Activated CD4-positive, alpha-beta T cell treated with anti-CD3 and anti-CD28 coated beads for 48 hours (primary cell): ENCODE measurements around the gene SERPINB6.

Source experiments
- DNase-seq: peaks from one replicate; pipeline ENCODE4 v3.0.0-alpha.2; 2020

The SERPINB6 gene

DNA sequence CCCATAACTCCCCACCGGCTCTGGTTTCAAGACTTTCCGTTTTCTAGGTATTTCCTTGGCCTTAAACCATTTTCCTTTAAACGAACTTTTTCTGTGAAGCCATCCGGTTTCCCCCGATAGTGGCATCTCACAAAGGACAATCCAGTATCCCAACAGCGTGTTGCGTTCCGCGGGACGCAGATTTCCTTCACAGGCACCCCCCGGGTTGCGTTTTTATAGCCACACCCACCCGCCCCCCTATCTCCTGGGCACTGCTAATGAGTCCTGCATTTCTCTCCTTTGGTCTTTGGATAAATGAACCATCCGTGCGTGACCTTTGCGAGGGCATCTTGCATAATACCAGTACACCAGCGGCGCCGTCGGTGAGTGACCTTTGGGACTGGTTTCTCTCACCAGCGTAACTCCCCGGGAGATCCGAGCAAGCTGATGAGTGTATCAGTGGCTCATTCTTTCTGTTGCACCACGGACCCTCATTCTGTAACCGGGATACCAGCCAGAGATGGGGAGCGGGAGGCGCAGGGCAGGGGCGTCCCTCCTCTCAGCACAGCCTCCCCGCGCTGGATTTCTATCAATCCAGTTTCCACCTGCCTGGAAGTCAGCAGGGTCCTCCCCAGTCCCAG lies 27.7 kb upstream of the SERPINB6 start:
- peak; percentile 77 for DNase-seq

DNA sequence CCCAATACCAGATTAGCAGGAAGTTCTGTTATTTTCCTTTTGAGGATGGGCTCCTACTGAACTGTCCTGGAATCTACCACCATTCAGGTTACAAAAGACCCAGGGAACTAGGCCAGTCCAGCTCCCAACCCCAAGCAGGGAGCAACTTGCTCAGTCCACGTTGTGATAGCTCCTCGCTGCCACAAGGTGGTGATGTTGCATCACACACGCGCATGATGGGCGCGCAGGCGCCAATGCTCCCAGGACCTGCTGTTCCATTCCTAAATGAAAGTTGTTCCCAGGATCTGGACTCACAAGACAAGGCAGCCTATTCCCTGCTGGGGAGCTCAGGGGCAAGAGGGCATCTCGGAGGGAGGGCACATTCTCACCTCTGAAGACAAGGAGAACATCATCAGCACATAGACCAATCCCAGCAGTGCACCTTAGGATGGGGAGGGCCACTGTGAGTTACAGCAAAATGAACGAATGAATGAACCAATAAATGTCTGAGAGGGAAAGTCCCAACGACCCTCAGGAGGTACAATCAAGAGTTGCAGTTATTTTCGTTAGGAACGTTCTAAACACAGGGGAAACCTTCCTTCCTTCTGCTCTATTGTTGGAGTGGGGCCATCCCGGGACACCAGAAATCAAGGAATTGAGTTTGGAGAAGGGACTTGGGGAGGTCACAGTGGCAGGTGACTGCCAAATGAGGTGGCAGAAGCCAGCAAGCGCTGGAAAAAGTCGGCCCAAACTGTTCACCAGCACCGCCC lies 27.1 kb upstream of the SERPINB6 start:
- DNase-seq: peak; percentile 57

DNA sequence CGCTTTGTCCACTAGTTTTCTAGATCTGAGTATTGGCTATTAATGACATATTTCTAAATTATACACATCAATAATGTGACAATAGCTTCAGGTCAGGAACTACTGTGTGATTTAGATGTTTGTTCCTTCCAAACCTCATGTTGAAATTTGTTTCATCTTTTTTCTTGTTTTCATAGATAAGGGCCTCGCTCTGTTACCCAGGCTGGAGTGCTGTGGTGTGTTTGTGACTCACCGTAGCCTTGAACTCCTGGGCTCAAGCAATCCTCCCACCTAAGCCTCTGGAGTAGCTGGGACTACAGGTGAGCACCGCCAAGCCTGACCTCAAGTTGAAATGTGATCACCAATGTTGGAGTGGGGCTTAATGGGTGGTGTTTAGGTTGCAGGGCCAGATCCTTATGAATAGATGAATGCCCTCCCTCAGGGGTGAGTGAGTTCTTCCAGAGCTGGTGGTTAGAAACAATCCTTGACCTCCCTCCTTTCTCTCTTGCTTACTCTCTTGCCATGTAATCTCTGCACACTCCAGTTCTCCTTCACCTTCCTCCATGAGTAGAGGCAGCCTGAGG lies 22.5 kb upstream of the SERPINB6 start:
- no peak for DNase-seq

DNA sequence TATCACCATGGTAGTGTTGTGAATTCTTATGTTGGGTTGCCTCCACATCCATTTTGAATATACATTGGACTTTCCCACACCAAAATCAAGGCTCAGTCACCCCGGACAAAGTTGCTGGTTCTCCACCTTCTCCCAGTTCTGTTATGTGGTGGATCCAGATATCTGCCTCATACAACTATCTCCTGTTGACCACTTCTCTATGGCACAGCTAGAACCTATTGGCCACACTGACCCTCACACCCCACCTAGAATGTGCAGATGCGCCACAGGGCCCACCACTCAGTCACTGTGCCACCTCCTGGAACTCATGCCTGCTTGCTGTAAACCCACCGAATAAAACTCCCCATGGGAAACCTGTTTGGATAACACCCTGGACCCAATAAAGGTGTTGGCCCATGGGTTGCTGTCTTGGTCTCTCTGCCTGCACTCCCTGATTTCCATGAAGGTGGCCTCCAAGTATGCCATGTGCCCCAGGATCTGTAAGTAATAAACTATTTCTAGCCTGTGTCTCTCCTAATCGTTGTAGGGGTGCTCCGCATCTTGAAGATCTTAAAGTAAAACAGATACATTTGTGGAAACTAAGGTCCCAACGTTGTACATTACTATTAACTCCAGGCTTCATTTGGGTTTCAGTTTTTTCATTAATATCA lies 21.1 kb upstream of the SERPINB6 start:
- no peak for DNase-seq

DNA sequence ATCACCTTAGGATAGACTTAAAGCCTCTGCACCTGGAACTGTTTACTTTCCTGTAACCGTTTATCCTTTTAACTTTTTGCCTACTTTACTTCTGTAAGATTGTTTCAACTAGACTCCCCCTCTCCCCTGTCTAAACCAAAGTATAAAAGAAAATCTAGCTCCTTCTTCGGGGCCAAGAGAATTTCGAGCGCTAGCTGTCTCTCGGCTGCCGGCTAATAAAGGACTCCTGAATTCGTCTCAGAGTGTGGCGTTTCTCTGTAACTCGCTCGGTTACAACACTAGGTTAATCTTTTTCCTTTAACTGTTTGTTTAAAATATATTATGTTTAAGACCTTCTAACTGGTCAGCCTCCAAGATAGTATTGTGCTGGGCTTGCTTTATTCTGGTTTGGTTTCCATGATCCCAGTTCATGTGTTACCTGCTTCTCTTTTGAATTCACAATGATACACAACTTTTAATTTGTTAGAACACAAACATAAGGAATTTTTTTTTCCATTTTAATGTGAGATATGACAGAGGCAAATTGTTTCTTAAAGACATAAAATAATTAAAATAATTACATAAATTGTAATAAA lies 19.7 kb upstream of the SERPINB6 start:
- DNase-seq: no peak

DNA sequence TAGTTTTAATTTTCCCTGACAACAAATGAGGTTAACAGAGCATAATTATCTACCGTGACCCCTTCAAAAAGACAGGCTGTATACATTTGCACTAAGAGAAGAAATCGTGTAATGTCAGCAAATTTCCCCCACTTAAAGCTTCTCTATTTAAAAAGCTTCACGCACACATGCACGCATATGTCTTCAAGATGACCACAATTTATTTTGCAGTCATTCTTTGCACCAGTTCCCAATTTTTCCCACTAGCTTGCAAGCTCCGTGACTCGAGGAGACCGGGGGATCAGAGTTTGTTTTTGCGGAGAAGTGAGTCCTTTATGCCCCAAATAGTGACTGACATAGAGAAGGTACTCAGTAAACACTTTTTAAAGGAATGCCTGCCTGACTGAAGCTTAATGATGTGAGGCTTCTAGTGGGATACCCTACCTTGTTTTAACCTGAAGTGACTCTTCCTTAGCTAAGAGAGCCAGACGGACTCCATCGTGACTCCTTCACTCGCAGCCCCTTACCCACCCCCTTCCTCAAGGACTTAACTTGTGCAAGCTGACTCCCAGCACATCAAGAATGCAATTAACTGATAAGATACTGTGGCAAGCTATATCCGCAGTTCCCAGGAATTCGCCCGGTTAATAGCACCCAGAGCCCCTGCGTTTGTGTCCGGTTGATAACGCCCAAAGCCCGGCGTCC lies 19.0 kb upstream of the SERPINB6 start:
- DNase-seq: peak; percentile 18

DNA sequence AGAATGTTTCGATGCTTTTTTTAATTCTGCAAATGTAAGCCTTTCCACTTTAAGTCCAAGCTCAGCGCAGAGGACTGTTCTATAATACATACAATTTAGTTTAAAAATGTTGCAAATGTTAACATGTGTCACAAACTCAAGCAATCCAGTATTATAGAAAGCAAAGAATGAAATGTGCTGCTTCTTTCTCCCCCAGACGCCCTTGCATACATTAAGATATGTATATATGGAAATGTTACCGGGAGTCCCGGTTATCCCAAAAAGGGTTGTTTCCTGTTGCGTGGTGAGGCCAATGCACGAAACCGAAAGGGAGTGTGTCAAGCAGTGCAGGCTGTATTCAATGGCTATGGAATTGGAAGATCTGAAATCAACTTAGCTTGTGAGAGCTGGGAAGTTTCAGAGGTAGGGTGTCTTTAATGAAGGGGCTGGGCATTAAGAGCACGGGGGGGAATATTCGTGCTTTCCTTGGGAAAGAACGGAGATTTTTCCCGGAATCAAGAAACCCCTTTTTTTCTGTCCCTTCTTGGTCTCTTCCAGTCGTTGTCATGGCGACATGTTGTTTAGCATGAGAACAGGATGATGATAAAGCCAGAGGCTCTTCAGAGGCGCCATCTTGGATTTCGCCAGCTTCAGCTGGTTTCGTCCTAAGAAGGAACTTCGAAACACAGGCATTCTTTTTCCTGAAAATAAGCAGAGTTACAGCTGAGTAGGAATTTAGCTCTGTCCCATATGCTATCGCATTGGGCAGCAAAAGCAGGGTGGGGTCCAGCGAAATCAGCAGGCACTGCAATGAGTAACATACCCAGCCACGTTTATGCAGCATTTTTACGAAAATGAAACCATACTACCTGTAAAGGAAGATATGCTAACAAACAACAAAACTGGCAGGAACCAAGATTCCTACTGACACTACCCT lies 18.2 kb upstream of the SERPINB6 start:
- DNase-seq: peak; percentile 81

DNA sequence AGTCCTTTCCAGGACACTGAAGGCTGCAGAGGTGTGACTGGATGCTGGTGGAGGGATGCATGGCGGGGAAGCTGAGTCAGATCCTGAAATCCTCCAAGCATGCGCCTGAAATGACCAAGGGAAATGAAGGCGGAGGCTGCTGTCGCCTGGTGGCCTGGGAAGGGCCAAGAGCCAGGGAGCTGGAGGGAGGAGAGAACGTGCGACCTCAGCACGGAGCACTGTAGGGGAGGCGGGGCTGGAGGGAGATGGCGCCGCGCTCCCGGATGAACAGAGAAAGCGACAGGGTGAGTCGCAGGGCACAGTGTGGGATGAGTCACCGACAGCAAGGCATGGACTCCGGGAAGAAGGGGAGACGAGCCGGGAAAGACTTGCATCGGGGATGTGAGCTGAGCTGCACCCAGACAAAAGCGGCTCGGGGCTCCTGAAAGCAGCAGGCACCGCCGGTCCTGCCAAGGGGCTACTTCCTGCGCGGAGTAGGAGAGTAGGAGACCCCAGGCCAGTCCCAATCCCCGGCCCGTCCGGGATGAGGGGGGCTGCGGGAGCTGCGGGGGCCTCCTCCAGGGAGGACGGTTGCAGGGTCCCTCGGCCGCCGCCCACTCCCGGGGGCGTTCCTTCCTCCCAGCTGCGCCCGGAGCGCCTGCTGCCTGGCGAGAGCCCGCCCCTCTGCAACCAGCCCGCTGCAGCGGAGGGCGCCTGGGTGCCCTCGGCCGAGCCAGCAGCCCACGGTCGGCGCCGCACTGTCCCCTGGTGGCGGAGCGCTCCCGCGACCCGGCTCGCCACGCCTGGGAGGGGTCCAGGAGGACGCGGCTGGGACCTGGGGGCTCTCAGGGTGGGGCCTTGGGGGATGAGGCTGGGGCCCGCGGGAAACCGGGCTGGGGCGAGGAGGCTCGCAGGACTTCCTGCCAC lies 17.3 kb upstream of the SERPINB6 start:
- DNase-seq: peak; percentile 85

DNA sequence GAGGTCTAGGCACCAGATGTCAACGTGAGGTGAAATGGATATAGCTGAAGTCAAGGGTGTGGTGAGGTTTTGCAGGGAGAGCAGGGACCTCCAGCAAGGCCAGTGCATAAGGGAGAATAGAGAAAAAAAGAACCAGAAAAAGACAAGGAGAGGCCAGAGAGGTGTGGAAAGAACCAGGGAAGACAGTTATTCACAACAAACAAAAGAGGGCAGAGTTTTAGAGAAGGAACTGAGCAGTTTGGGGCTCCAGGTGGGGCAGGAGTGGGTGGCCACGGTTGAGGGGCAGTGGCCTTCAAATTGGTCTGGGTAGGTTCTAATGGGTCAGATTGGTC lies 16.7 kb upstream of the SERPINB6 start:
- no peak for DNase-seq

DNA sequence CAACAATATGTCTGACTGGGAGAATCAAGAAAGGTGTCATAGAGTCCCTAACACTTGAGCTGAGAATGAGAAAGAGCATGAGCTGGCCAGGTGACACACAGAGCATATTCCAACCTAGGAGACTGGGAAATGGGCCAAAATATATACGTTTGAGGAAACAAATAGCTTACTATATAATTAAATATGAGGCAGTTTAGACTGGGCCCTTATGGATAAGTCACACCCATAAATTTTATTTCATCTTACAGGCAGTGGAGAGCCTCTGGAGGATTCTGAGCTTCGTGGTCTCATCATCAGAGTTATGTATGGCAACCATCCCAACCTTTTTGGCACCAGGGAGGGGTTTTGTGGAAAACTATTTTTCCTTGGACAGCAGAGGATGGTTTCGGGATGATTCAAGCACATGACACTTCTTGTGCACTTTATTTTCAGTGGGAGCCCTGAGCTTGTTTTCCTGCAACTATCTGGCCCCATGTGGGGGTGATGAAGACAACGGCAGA lies 15.4 kb upstream of the SERPINB6 start:
- no peak for DNase-seq

DNA sequence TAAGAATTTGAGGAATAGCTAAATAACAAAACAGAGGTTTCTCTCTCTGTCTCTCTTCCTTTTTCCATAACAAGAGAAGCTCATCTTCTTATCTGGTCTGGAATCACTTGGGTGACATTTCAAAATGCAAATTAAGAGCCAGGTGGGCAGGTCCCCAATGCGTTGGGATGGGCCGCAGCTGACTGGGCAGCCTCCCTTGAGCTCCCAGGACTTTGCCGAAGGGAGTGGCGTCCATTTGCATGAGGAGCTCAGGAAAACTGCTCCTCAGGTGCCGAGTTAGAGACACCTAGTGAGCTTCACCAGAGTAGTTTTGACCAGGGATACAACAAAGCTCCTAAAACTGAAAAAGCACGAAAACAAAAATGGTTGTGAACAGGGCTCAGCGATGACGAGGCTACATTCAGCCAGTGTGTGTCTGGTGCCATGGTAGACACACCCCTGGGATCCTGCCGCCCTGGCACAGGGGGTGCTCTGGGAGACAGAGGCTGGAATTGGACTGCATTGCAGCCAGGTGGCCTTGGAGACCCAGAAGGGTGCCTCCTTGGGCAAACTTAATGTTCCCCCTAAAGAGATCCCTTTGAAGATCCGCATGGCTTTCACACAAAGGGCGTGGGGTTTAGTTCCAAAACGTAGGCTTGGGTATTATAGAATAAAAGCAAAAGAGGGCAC lies 13.5 kb upstream of the SERPINB6 start:
- DNase-seq: no peak

DNA sequence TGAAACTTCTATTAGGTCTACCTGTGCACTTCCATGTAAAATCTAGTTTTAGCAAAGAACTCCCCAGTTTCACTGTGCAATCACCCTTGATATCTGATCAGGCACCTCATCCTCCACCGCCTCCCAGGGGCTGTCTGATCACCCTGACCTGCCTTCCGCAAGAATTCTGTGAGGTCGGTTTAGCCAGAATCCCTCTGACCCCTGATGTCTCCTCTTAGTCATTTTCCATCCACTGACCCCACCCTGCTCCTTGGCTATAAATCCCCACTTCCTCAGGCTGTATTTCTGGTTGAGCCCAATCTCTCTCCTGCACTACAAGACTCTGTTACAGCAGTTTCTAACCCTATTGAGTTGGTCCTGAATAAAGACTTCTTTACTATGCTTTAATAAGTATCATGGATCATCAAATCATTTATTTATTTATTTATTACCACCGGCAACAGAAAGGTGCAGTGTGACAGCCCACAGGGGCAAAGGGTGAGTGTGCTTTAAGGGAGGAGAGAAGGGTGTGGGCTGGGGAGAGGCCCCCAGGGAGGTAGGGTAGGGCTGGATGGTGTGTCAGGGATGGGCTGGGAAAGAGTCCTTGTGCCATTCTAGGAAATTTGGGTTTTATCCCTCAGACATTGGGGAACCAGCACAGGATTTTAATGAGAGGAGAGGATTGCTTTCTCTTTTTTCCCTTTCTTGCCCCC lies 11.2 kb upstream of the SERPINB6 start:
- no peak for DNase-seq

DNA sequence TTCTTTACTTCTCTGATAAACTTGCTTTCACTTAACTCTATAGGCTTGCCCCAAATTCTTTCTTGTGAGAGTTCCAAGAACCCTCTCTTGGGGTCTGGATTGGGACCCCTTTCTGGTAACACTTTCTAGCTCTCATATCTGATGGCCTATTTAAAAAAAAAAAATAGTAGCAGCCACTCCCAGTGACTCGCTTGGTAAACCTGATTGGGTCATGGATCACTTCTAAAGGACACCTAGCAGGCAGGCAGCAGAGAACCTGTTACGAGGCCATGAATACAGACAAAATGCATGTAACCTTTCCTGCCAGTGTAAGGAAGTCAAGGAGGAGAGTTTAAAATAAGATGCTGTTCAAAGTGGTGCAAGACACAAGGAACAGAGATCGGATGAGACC lies 9.1 kb upstream of the SERPINB6 start:
- no peak for DNase-seq

DNA sequence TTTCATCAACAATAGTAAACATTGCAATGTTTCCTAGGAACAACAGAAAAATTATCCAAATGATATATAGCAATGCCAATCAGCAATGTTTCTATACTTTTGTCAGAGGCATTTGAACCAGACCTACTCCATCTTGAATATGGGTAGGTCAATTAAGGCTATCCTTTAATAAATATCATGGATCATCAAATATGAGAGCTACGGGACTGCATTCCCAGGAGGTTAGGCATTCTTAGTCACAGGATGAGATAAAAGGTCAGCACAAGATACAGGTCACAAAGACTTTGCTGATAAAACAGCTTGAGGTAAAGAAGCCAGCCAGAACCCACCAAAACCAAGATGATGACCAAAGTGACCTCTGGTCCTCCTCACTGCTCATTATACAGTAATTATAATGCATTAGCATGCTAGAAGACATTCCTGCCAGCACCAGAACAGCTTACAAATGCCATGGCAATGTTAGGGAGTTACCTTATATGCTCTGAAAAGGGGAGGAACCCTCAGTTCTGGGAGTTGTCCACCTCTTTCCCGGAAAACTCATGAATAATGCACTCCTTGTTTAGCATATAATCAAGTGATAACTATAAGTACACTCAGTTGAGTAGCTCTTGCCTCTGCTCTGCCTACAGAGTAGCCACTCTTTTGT lies 8.6 kb upstream of the SERPINB6 start:
- no peak for DNase-seq

DNA sequence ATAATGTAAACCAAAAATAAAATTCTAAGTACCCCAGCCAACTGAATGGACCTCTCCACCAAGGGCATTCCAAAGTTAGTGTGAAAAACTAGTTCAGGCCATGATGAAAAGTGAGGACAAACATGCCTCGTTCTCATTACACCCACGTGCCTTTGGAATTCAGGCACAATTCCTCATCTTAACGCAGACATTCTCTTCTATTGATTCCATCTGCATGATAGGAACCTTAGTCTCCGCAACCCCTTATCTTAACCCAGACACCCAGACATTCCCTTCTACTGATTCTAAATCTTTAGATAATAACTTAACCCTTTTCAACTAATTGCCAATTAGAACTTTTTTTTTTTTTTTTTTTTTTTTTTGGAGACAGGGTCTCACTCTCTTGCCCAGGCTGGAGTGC lies 7.6 kb upstream of the SERPINB6 start:
- no peak for DNase-seq

DNA sequence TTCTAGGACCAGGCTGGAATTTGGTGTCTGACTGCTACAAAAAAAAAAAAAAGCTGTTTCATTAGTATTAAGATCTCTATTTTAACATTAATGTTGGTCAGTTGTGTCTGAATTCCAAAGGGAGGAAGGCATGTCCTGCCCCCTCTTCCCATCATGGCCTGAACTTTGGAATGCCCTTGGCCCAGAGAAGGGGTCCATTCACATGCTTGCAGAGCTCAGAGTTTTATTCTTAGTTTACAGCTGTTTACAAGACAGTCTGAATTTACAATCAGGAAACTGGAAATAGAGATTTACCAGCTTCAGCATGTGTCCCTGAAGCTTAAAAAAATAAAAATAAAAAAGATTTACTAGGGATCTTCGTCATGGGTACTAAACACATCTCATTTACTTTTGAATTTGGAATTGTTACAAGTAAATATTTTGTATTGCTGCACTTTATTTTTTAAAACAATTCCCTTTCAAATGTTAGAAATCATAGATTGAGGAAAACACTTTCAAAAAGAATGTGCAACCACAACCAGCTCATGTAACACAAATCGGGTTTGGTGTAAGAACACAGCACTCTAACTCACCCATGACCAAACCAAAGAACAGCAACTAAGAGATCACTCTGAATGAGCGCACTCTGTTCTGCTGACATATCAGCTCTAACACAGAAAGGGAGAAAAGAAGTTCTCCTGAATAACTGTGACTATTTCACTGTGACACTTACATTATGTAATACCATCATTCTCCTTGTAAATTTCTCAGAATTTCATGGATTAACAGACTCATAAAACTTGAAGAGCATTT lies 6.6 kb upstream of the SERPINB6 start:
- no peak for DNase-seq

DNA sequence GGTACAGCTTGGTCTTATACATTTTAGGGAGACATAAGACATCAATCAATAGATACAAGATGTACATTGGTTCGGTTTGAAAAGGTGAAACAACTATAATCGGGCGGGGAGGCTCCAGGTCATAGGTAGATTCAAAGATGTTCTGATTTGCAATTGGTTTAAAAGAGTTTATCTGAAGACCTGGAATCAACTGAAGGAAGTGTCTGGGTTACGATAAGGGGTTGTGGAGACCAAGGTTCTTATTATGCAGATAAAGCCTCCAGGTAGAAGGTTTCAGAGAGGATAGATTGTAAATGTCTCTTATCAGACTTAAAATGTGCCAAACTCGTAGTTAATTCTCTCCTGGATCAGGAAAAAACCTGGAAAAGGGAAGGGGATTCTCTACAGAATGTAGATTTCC lies 5.9 kb upstream of the SERPINB6 start:
- no peak for DNase-seq

DNA sequence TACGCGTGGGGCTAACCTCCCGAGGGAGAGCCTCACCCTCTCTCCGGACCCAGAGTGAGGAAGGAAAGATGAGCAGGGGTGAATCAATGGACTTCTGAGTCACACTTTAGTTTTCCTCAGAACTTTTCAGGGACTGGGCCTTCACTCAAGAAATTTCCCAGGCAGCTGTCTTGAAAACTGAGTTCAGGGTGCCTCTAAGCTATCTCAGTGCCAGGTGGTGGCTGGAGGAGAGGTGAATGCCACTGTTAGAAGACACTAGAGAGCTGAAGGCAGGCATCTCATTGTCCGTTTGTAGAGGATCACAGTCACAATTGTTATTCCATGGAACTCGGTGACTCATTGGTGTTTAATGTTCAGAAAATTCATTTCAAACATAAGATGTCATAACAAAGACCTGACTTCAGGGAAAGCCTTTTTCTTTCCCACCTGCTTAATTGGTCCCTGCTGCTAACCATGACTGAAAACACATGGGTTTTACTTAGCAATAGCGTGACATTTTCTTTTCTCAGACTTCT lies 5.3 kb upstream of the SERPINB6 start:
- DNase-seq: no peak
